Measurements from ENCODE around the gene MUC6. TPM values are rescaled to one million over a fixed set of nuclear protein-coding genes. Genes with fewer than 3 reads are reported as not detected.

The MUC6 gene
- total RNA-seq, 5 donors from 2014 or later (not counting 1 experiment from before 2014, with no cell fraction given), result 0.09 to 0.30 (median 0.23) TPM; not detected in 2

DNA sequence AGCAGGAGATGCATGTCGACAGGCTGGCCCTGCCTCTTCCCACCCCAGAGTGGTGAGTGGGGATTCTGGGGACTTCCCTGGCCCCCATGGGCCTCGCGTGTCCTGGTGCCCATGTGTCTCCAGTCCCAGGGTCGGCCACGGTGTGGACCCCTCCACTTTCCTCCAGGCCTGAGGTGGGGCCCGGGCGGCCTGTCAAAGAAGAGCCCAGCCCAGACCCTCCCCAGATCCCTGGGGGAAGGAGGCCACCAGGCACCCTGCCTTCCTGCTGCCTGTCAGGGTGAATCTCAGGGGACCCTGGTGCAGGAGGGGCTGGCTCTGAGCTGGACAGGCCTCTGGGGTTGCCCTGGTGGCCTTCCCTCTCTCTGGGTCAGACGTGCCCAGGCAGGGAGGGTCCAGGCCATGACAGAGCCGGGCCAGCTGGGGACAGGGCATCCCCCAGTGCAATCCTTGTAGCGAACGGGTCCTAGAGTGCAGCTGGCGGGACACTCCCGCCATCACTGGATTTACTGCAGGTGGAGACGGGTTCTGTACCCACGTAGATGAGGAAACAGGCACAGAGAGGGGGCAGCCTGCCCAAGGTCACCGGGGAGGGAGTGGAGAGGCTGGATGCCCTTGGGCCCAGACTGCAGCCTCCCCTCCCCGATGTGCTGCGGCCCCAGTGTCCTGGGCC is 13.5 kb upstream of the MUC6 start:
- H3K9me3 Mint-ChIP-seq, result no peaks in the 10 kb centered on the region
- no peaks in the 10 kb centered on the region for H3K36me3 ChIP-seq (ENCODE audit: control insufficient read depth in 2 of 2, extremely low read depth in 1 of 2, insufficient read depth in 1 of 2, low read length in 1 of 2)
- H3K4me1 Mint-ChIP-seq, result peaks cover 0 to 4% (median 2%) of the 10 kb centered on the region in 3 donors
- ATAC-seq (replicated peaks in 1 of 4), result no peak
- no peak overlapping the region for H3K4me3 ChIP-seq (ENCODE audit: control insufficient read depth in 1 of 2, extremely low read depth in 1 of 2, low read length in 1 of 2)
- H3K27me3 ChIP-seq (replicated peaks in 1 of 2; ENCODE audit: control insufficient read depth in 2 of 2, extremely low read depth in 1 of 2, insufficient read depth in 2 of 2, low read length in 1 of 2), result peaks cover 2 to 75% of the 10 kb centered on the region in 2 experiments
- peaks cover 0 to 8% of the 10 kb centered on the region in 2 experiments for H3K4me1 ChIP-seq (ENCODE audit: control insufficient read depth in 1 of 2, extremely low read depth in 1 of 2, insufficient read depth in 2 of 2, low read length in 2 of 2)
- no peaks in the 10 kb centered on the region for H3K36me3 Mint-ChIP-seq
- CTCF ChIA-PET, result interaction anchor here in 1 of 2 donors (1.2 kb wide), 1 partner anchor 202 kb away, joined by 3 read pairs; no protein-coding TSS in a partner anchor
- 81% methylated on average over 15 of the region's 18 CpGs for WGBS (ENCODE audit: insufficient coverage)
- H3K9me3 ChIP-seq, result no peaks in the 10 kb centered on the region
- no peak overlapping the region for H3K27ac ChIP-seq (ENCODE audit: low read length)
- no peak overlapping the region for H3K27ac Mint-ChIP-seq
- H3K27me3 Mint-ChIP-seq, result peaks cover 4 to 19% of the 10 kb centered on the region in 2 donors
- no peak for DNase-seq
- no peak overlapping the region for H3K4me3 Mint-ChIP-seq
- POLR2A ChIA-PET, result no interaction called here

DNA sequence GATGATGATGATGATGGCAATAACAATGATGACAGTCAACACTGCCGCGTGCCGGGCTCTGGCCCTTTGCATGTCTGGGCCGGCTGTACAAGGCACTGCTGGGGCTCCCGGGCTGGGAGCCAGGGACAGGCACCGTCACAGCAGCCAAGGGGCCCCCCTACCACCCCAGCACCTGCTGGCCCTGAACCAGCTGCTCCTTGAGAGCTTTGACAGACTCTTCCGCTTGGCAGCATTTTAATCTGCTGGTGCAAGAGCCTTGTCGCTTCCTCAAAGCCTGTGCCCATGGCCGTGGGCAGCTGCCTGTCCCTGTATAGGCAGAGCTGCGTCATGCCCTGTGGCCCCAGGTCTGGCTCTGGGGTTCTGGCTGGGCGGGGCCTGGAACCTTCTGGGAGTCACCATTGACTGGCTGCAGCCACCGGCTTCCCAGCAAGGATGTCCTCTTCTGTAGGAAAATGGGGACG is 12.9 kb upstream of the MUC6 start:
- no peaks in the 10 kb centered on the region for H3K36me3 Mint-ChIP-seq
- POLR2A ChIA-PET, result no interaction called here
- peaks cover 0 to 8% of the 10 kb centered on the region in 2 experiments for H3K4me1 ChIP-seq (ENCODE audit: control insufficient read depth in 1 of 2, extremely low read depth in 1 of 2, insufficient read depth in 2 of 2, low read length in 2 of 2)
- H3K27me3 Mint-ChIP-seq, result peaks cover 4 to 20% of the 10 kb centered on the region in 2 donors
- no peak overlapping the region for H3K27ac Mint-ChIP-seq
- H3K27ac ChIP-seq (ENCODE audit: low read length), result no peak overlapping the region
- CTCF ChIA-PET, result interaction anchor here in 1 of 2 donors (1.2 kb wide), 1 partner anchor 202 kb away, joined by 3 read pairs; no protein-coding TSS in a partner anchor
- H3K4me1 Mint-ChIP-seq, result peaks cover 0 to 4% (median 2%) of the 10 kb centered on the region in 3 donors
- peaks cover 2 to 71% of the 10 kb centered on the region in 2 experiments for H3K27me3 ChIP-seq (replicated peaks in 1 of 2; ENCODE audit: control insufficient read depth in 2 of 2, extremely low read depth in 1 of 2, insufficient read depth in 2 of 2, low read length in 1 of 2)
- no peak for ATAC-seq (replicated peaks in 1 of 4)
- H3K4me3 ChIP-seq (ENCODE audit: control insufficient read depth in 1 of 2, extremely low read depth in 1 of 2, low read length in 1 of 2), result no peak overlapping the region
- no peaks in the 10 kb centered on the region for H3K36me3 ChIP-seq (ENCODE audit: control insufficient read depth in 2 of 2, extremely low read depth in 1 of 2, insufficient read depth in 1 of 2, low read length in 1 of 2)
- no peaks in the 10 kb centered on the region for H3K9me3 ChIP-seq
- 70% methylated on average over 11 of the region's 13 CpGs for WGBS (ENCODE audit: insufficient coverage)
- DNase-seq, result no peak
- H3K9me3 Mint-ChIP-seq, result no peaks in the 10 kb centered on the region
- no peak overlapping the region for H3K4me3 Mint-ChIP-seq

DNA sequence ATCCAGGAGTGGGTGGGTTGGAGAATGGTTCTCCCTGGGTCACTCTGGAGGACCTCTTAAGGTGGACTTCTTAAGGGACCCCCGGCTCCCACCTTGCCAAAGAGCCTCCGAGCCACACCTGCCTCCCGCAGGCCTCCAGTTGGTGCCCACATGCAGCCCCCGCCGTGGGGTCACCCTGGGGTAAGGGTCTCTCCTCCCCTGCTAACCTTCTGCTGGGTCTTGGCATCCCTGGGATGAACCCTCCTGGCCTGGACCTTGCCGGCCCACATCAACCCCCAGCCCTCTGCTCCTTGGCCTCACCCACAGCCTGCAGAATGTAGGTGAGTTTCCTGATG is 12.5 kb upstream of the MUC6 start:
- Mint-ChIP-seq H3K4me1 (peaks cover 0 to 4% (median 2%) of the 10 kb centered on the region in 3 donors), H3K27me3 (peaks cover 5 to 22% of the 10 kb centered on the region in 2 donors), H3K9me3 (no peaks in the 10 kb centered on the region), H3K27ac (no peak overlapping the region), H3K4me3 (no peak overlapping the region), H3K36me3 (no peaks in the 10 kb centered on the region)
- Histone ChIP-seq H3K4me1 (ENCODE audit: control insufficient read depth in 1 of 2, extremely low read depth in 1 of 2, insufficient read depth in 2 of 2, low read length in 2 of 2) (peaks cover 0 to 8% of the 10 kb centered on the region in 2 experiments), H3K4me3 (ENCODE audit: control insufficient read depth in 1 of 2, extremely low read depth in 1 of 2, low read length in 1 of 2) (no peak overlapping the region), H3K27ac (ENCODE audit: low read length) (no peak overlapping the region), H3K27me3 (replicated peaks in 1 of 2; ENCODE audit: control insufficient read depth in 2 of 2, extremely low read depth in 1 of 2, insufficient read depth in 2 of 2, low read length in 1 of 2) (peaks cover 2 to 66% of the 10 kb centered on the region in 2 experiments), H3K36me3 (ENCODE audit: control insufficient read depth in 2 of 2, extremely low read depth in 1 of 2, insufficient read depth in 1 of 2, low read length in 1 of 2) (no peaks in the 10 kb centered on the region), H3K9me3 (no peaks in the 10 kb centered on the region)
- WGBS (ENCODE audit: insufficient coverage), result 84% methylated on average over 4 of the region's 6 CpGs
- ChIA-PET POLR2A (no interaction called here), CTCF (no interaction called here)
- DNase-seq (no peak), ATAC-seq (replicated peaks in 1 of 4) (no peak)

DNA sequence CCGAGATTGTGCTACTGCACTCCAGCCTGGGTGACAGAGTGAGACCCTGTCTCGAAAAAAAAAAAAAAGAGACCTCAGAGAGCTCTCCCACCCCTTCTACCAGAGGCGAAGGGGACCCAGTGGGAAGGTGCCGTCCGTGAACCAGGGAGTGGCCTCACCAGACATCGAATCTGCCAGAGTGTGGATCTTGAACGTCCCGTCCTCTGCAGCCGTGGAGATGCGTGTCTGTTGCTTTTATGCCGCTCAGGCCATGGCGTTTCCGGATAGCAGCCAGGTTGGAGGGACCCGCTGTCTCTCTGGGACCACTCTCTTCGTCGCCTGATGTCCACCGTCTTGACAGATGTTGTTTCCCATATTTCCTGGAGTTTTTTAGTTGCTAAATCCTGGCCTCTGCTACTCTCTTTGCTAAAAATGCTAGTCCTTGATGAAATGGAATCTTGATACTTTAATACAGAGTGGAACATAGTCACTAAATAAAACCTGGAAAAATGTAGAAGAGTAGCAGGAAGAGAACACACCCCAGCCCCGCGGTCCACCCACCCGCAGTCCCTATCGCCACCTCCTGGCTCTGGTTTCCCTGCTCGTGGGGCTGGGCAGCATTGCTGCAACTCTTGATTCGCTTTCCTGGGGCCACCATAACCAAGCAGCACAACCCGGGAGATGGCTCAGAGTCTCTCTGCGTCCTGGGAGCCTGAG is 12.0 kb upstream of the MUC6 start:
- Histone ChIP-seq H3K27me3 (replicated peaks in 1 of 2; ENCODE audit: control insufficient read depth in 2 of 2, extremely low read depth in 1 of 2, insufficient read depth in 2 of 2, low read length in 1 of 2) (peaks cover 2 to 61% of the 10 kb centered on the region in 2 experiments), H3K9me3 (no peaks in the 10 kb centered on the region), H3K4me1 (ENCODE audit: control insufficient read depth in 1 of 2, extremely low read depth in 1 of 2, insufficient read depth in 2 of 2, low read length in 2 of 2) (peaks cover 0 to 8% of the 10 kb centered on the region in 2 experiments), H3K27ac (ENCODE audit: low read length) (no peak overlapping the region), H3K36me3 (ENCODE audit: control insufficient read depth in 2 of 2, extremely low read depth in 1 of 2, insufficient read depth in 1 of 2, low read length in 1 of 2) (no peaks in the 10 kb centered on the region), H3K4me3 (ENCODE audit: control insufficient read depth in 1 of 2, extremely low read depth in 1 of 2, low read length in 1 of 2) (no peak overlapping the region)
- no peak overlapping the region for H3K27ac Mint-ChIP-seq
- POLR2A ChIA-PET, result no interaction called here
- no peaks in the 10 kb centered on the region for H3K9me3 Mint-ChIP-seq
- H3K36me3 Mint-ChIP-seq, result no peaks in the 10 kb centered on the region
- H3K4me3 Mint-ChIP-seq, result no peak overlapping the region
- 84% methylated on average over 20 of the region's 25 CpGs for WGBS (ENCODE audit: insufficient coverage)
- H3K4me1 Mint-ChIP-seq, result peaks cover 0 to 4% (median 2%) of the 10 kb centered on the region in 3 donors
- CTCF ChIA-PET, result no interaction called here
- peaks cover 7 to 24% of the 10 kb centered on the region in 2 donors for H3K27me3 Mint-ChIP-seq
- ATAC-seq (replicated peaks in 1 of 4), result no peak
- no peak for DNase-seq

DNA sequence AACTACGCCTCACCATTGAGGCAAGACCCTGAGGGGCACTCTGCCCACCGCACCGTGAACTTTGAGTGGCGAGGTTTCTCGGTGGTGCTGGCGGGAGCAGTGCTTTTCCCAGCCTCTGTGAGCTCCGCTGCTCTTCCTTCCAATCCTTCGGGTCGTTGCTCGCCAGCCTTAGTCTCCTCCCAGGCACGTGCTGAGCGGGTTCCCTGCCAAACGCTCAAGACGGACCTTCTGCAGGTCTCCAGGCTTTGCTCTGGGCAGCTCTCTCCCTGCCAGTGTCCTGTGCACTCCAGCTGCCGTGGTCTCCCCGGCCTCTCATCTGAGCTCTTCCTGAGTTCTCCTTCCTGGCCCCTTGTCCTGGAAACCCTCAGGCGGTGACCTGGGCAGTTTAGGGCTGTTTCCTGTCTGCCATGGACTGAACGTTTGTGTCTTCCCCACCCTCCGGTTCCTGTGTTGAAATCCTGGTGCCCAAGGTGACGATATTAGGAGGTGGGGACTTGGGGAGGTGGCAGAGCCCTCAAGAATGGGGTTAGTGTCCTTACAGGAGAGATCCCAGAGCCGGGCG is 11.2 kb upstream of the MUC6 start:
- peaks cover 0 to 8% of the 10 kb centered on the region in 2 experiments for H3K4me1 ChIP-seq (ENCODE audit: control insufficient read depth in 1 of 2, extremely low read depth in 1 of 2, insufficient read depth in 2 of 2, low read length in 2 of 2)
- H3K4me3 ChIP-seq (ENCODE audit: control insufficient read depth in 1 of 2, extremely low read depth in 1 of 2, low read length in 1 of 2), result no peak overlapping the region
- H3K36me3 ChIP-seq (ENCODE audit: control insufficient read depth in 2 of 2, extremely low read depth in 1 of 2, insufficient read depth in 1 of 2, low read length in 1 of 2), result no peaks in the 10 kb centered on the region
- peaks cover 2 to 59% of the 10 kb centered on the region in 2 experiments for H3K27me3 ChIP-seq (replicated peaks in 1 of 2; ENCODE audit: control insufficient read depth in 2 of 2, extremely low read depth in 1 of 2, insufficient read depth in 2 of 2, low read length in 1 of 2)
- 71% methylated on average over 18 of the region's 22 CpGs for WGBS (ENCODE audit: insufficient coverage)
- Mint-ChIP-seq H3K36me3 (no peaks in the 10 kb centered on the region), H3K27ac (no peak overlapping the region), H3K4me3 (no peak overlapping the region), H3K4me1 (peaks cover 0 to 4% (median 2%) of the 10 kb centered on the region in 3 donors), H3K27me3 (peaks cover 7 to 24% of the 10 kb centered on the region in 2 donors), H3K9me3 (no peaks in the 10 kb centered on the region)
- no peaks in the 10 kb centered on the region for H3K9me3 ChIP-seq
- ATAC-seq (replicated peaks in 1 of 4) (no peak), DNase-seq (no peak)
- ChIA-PET POLR2A (no interaction called here), CTCF (no interaction called here)
- no peak overlapping the region for H3K27ac ChIP-seq (ENCODE audit: low read length)

DNA sequence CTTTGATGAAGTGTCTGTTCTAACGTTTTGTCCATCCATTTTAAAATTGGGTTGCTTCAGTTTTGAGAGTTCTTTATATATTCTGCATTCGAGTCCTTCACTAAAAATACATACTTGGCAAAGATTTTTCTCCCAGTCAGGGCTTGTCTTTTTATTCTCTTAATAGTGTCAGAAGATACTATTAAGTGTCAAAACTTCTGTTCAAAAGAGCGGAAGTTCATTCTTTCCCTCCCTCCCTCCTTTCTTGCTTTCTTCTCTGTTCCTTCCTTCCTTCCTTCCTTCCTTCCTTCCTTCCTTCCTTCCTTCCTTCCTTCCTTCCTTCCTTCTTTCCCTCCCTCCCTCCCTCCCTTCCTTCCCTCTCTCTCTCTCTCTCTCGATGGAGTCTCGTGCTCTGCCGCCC is 7.6 kb upstream of the MUC6 start:
- ChIA-PET POLR2A (no interaction called here), CTCF (interaction anchor here in 1 of 2 donors (0.6 kb wide), 1 partner anchor 669 kb away, joined by 3 read pairs; no protein-coding TSS in a partner anchor)
- Mint-ChIP-seq H3K9me3 (no peaks in the 10 kb centered on the region), H3K36me3 (no peaks in the 10 kb centered on the region), H3K4me1 (no peaks in the 10 kb centered on the region), H3K4me3 (no peak overlapping the region), H3K27me3 (peaks cover 7 to 16% of the 10 kb centered on the region in 2 donors), H3K27ac (no peak overlapping the region)
- WGBS (ENCODE audit: insufficient coverage), result 100% methylated on average over 1 of the region's 6 CpGs
- H3K27me3 ChIP-seq (replicated peaks in 1 of 2; ENCODE audit: control insufficient read depth in 2 of 2, extremely low read depth in 1 of 2, insufficient read depth in 2 of 2, low read length in 1 of 2), result peaks cover 2 to 44% of the 10 kb centered on the region in 2 experiments
- no peak overlapping the region for H3K4me3 ChIP-seq (ENCODE audit: control insufficient read depth in 1 of 2, extremely low read depth in 1 of 2, low read length in 1 of 2)
- ATAC-seq (replicated peaks in 1 of 4) (no peak), DNase-seq (no peak)
- H3K36me3 ChIP-seq (ENCODE audit: control insufficient read depth in 2 of 2, extremely low read depth in 1 of 2, insufficient read depth in 1 of 2, low read length in 1 of 2), result no peaks in the 10 kb centered on the region
- no peaks in the 10 kb centered on the region for H3K4me1 ChIP-seq (ENCODE audit: control insufficient read depth in 1 of 2, extremely low read depth in 1 of 2, insufficient read depth in 2 of 2, low read length in 2 of 2)
- H3K9me3 ChIP-seq, result no peaks in the 10 kb centered on the region
- H3K27ac ChIP-seq (ENCODE audit: low read length), result no peak overlapping the region
